ENCODE results near the gene GAA.

- no peak for TF ChIP-seq CTCF (IDR thresholded peaks at IDR 0.05; ENCODE audit: low read depth, low read length, missing input control)
- TF ChIP-seq SP1 (IDR thresholded peaks at IDR 0.05), result no peak
- no peak for TF ChIP-seq MAX (IDR thresholded peaks at IDR 0.05)
- TF ChIP-seq JUND (IDR thresholded peaks at IDR 0.05), result no peak
- TF ChIP-seq REST (IDR thresholded peaks at IDR 0.05), result no peak
- no peak for TF ChIP-seq FOXA1 (IDR thresholded peaks at IDR 0.05)
- no peak for TF ChIP-seq RAD21 (IDR thresholded peaks at IDR 0.05)
- TF ChIP-seq ATF3 (IDR thresholded peaks at IDR 0.05), result no peak
- TF ChIP-seq GABPA (IDR thresholded peaks at IDR 0.05 in 1 of 2, conservative IDR thresholded peaks at IDR 0.05 in 1 of 2), result no peak
- no peak for TF ChIP-seq ZBTB33 (IDR thresholded peaks at IDR 0.05)
- TF ChIP-seq EGR1 (IDR thresholded peaks at IDR 0.05; ENCODE audit: low read depth in 2 of 2), result no peak
- TF ChIP-seq TAF1 (conservative IDR thresholded peaks at IDR 0.05), result no peak
- no peak for TF ChIP-seq FOXA2 (IDR thresholded peaks at IDR 0.05)
Measured at GRCh38 chr17:80142929-80143328, 41.5 kb downstream of the GAA start.
